ENCODE results near the gene SOHLH2. TPM values are rescaled to one million over a fixed set of nuclear protein-coding genes. Genes with fewer than 3 reads are reported as not detected.

The SOHLH2 gene
- total and polyA plus RNA-seq, 4 donors, result 0.84 TPM; not detected in 3

DNA sequence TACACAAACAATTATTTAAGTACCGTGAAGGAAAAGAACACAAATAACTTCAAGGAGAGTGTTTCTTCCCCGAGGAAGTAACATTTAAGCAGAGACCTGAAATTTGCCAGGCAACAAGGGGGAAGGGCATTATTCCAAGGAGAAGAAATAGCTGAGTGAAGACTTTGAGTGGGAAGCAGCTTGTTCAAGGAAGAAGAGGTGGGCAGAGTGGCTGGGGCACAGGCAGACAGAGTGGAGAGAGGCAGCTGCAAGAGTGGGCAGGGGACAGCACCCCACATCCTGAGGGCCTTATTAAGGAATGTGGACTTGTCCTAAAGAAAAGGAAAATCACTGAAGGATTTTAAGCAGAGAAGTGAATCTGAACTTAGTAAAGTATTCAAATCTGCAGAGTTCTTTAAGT lies 78.5 kb downstream of the SOHLH2 start:
- no peak for DNase-seq (ENCODE audit: low spot score)
- peaks cover 0 to under 1% (median 0%) of the 10 kb centered on the region in 4 donors for H3K4me1 ChIP-seq (ENCODE audit: control insufficient read depth in 4 of 4, insufficient read depth in 4 of 4, low read length in 3 of 4)
- H3K9ac ChIP-seq (ENCODE audit: low read depth in 1 of 2, low read length in 2 of 2), result no peak overlapping the region
- TF ChIP-seq RXRA (IDR thresholded peaks at IDR 0.05) (no peak), FOXA1 (IDR thresholded peaks at IDR 0.05) (no peak), YY1 (IDR thresholded peaks at IDR 0.05) (no peak), RAD21 (IDR thresholded peaks at IDR 0.05) (no peak)
- TF ChIP-seq, protein P1, sequence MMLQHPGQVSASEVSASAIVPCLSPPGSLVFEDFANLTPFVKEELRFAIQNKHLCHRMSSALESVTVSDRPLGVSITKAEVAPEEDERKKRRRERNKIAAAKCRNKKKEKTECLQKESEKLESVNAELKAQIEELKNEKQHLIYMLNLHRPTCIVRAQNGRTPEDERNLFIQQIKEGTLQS (IDR thresholded peaks at IDR 0.05), result no peak
- 59% methylated on average over 2 of the region's 2 CpGs for WGBS
- no peak overlapping the region for H3K4me3 ChIP-seq (ENCODE audit: low read depth in 1 of 3, low read length in 3 of 3)
- H3K9me3 ChIP-seq (ENCODE audit: control insufficient read depth in 4 of 4, low read length in 3 of 4), result peaks cover 0 to 2% (median 0%) of the 10 kb centered on the region in 4 donors
- H3K27ac ChIP-seq (ENCODE audit: low read depth in 1 of 2, low read length in 2 of 2), result no peak overlapping the region
- H3K27me3 ChIP-seq (ENCODE audit: control insufficient read depth in 4 of 4, insufficient read depth in 4 of 4, low read length in 3 of 4), result peaks cover 0 to 8% (median 0%) of the 10 kb centered on the region in 4 donors
- H3K36me3 ChIP-seq (ENCODE audit: control insufficient read depth in 4 of 4, insufficient read depth in 3 of 4, low read depth in 1 of 4, low read length in 3 of 4), result no peaks in the 10 kb centered on the region

DNA sequence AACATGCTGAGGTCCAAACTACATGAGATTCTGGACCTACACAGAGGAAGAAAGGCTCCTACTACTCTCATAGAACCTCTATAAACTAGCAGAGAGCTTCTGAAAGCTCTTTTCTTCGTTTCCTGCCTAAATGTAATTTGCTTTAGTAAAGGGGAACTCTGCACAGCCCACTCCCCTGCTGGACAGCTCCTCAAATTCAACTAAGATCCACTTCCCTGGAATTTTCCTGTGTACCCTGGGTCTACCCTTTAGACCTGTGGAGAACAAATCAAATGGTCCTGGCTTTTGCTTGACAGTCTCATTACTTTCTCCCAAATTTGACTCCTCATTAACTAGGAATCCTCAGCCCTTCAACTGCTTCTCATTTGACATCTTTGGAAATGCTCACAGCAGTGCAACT lies 79.7 kb downstream of the SOHLH2 start:
- DNase-seq (ENCODE audit: low spot score), result no peak
- TF ChIP-seq, protein P2, sequence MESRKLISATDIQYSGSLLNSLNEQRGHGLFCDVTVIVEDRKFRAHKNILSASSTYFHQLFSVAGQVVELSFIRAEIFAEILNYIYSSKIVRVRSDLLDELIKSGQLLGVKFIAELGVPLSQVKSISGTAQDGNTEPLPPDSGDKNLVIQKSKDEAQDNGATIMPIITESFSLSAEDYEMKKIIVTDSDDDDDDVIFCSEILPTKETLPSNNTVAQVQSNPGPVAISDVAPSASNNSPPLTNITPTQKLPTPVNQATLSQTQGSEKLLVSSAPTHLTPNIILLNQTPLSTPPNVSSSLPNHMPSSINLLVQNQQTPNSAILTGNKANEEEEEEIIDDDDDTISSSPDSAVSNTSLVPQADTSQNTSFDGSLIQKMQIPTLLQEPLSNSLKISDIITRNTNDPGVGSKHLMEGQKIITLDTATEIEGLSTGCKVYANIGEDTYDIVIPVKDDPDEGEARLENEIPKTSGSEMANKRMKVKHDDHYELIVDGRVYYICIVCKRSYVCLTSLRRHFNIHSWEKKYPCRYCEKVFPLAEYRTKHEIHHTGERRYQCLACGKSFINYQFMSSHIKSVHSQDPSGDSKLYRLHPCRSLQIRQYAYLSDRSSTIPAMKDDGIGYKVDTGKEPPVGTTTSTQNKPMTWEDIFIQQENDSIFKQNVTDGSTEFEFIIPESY (IDR thresholded peaks at IDR 0.05), result no peak
- TF ChIP-seq, protein P1 (IDR thresholded peaks at IDR 0.05), result no peak
- TF ChIP-seq RXRA (IDR thresholded peaks at IDR 0.05) (no peak), FOXA2 (IDR thresholded peaks at IDR 0.05) (no peak), HNF4G (IDR thresholded peaks at IDR 0.05) (no peak)
- TF ChIP-seq, protein P3, sequence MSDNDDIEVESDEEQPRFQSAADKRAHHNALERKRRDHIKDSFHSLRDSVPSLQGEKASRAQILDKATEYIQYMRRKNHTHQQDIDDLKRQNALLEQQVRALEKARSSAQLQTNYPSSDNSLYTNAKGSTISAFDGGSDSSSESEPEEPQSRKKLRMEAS (IDR thresholded peaks at IDR 0.05), result no peak

DNA sequence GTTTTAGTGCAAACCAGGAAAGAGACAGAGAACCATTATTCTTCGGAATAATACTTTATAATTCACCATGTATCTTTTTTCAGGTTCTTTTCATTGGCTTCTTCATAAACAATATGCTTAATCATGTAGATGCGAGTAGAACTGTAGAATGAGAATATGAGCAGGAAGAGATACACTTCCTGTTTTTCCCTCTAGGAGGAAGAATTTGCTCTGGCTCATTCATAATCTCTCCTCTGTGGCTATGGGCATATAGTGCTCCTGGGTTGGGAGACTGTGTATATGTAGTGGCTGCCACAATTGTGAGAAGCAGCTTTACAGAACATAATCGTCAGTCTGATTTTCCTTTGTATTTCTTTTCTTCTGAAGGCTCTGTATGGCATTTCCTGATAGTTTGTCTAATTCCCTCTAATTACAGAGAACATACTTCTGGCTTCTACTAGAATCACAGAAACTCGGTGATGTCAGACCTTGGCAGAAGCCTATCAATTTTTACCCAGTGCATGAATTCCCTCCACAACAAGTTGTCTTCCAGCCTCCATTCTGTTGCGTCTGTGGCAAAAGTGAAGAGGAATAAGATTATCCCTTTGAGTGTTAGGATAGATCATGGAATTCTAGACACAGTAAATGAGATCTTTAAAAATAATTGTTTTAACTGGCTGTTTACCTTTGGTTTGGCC lies 80.3 kb downstream of the SOHLH2 start:
- H3K27me3 ChIP-seq (ENCODE audit: control insufficient read depth in 4 of 4, insufficient read depth in 4 of 4, low read length in 3 of 4), result peaks cover 0 to 12% (median 3%) of the 10 kb centered on the region in 4 donors
- DNase-seq (ENCODE audit: low spot score), result no peak
- peaks cover 0 to 5% (median 1%) of the 10 kb centered on the region in 4 donors for H3K4me1 ChIP-seq (ENCODE audit: control insufficient read depth in 4 of 4, insufficient read depth in 4 of 4, low read length in 3 of 4)
- TF ChIP-seq NR2F2 (IDR thresholded peaks at IDR 0.05) (no peak), TAF1 (conservative IDR thresholded peaks at IDR 0.05) (no peak), YY1 (IDR thresholded peaks at IDR 0.05) (no peak), HNF4A (conservative IDR thresholded peaks at IDR 0.05) (no peak), HNF4G (IDR thresholded peaks at IDR 0.05) (no peak), JUND (IDR thresholded peaks at IDR 0.05) (no peak), SP1 (IDR thresholded peaks at IDR 0.05) (no peak), FOXA2 (IDR thresholded peaks at IDR 0.05) (no peak), EGR1 (IDR thresholded peaks at IDR 0.05; ENCODE audit: low read depth in 2 of 2) (no peak), FOXA1 (IDR thresholded peaks at IDR 0.05) (no peak), GABPA (IDR thresholded peaks at IDR 0.05 in 1 of 2, conservative IDR thresholded peaks at IDR 0.05 in 1 of 2) (no peak), RXRA (IDR thresholded peaks at IDR 0.05) (no peak), RAD21 (IDR thresholded peaks at IDR 0.05) (no peak)
- TF ChIP-seq, protein P1 (IDR thresholded peaks at IDR 0.05), result no peak
- TF ChIP-seq, protein P4, sequence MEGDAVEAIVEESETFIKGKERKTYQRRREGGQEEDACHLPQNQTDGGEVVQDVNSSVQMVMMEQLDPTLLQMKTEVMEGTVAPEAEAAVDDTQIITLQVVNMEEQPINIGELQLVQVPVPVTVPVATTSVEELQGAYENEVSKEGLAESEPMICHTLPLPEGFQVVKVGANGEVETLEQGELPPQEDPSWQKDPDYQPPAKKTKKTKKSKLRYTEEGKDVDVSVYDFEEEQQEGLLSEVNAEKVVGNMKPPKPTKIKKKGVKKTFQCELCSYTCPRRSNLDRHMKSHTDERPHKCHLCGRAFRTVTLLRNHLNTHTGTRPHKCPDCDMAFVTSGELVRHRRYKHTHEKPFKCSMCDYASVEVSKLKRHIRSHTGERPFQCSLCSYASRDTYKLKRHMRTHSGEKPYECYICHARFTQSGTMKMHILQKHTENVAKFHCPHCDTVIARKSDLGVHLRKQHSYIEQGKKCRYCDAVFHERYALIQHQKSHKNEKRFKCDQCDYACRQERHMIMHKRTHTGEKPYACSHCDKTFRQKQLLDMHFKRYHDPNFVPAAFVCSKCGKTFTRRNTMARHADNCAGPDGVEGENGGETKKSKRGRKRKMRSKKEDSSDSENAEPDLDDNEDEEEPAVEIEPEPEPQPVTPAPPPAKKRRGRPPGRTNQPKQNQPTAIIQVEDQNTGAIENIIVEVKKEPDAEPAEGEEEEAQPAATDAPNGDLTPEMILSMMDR (IDR thresholded peaks at IDR 0.05; ENCODE audit: low read depth, low read length, missing input control), result no peak
- H3K9ac ChIP-seq (ENCODE audit: low read depth in 1 of 2, low read length in 2 of 2), result no peak overlapping the region
- H3K9me3 ChIP-seq (ENCODE audit: control insufficient read depth in 4 of 4, low read length in 3 of 4), result peaks cover 0 to 2% (median 0%) of the 10 kb centered on the region in 4 donors
- no peak overlapping the region for H3K4me3 ChIP-seq (ENCODE audit: low read depth in 1 of 3, low read length in 3 of 3)
- H3K36me3 ChIP-seq (ENCODE audit: control insufficient read depth in 4 of 4, insufficient read depth in 3 of 4, low read depth in 1 of 4, low read length in 3 of 4), result no peaks in the 10 kb centered on the region
- 59% methylated on average over 5 of the region's 5 CpGs for WGBS
- H3K27ac ChIP-seq (ENCODE audit: low read depth in 1 of 2, low read length in 2 of 2), result no peak overlapping the region

More for the DNA sequence above, 79.7 kb downstream of the SOHLH2 start:
- H3K4me3 ChIP-seq (ENCODE audit: low read depth in 1 of 3, low read length in 3 of 3), result no peak overlapping the region
- peaks cover 0 to 5% (median 1%) of the 10 kb centered on the region in 4 donors for H3K4me1 ChIP-seq (ENCODE audit: control insufficient read depth in 4 of 4, insufficient read depth in 4 of 4, low read length in 3 of 4)
- H3K27me3 ChIP-seq (ENCODE audit: control insufficient read depth in 4 of 4, insufficient read depth in 4 of 4, low read length in 3 of 4), result peaks cover 0 to 8% (median 2%) of the 10 kb centered on the region in 4 donors
- H3K36me3 ChIP-seq (ENCODE audit: control insufficient read depth in 4 of 4, insufficient read depth in 3 of 4, low read depth in 1 of 4, low read length in 3 of 4), result no peaks in the 10 kb centered on the region
- WGBS, result 28% methylated on average over 1 of the region's 1 CpG
- H3K27ac ChIP-seq (ENCODE audit: low read depth in 1 of 2, low read length in 2 of 2), result no peak overlapping the region
- no peak overlapping the region for H3K9ac ChIP-seq (ENCODE audit: low read depth in 1 of 2, low read length in 2 of 2)
- H3K9me3 ChIP-seq (ENCODE audit: control insufficient read depth in 4 of 4, low read length in 3 of 4), result peaks cover 0 to 2% (median 0%) of the 10 kb centered on the region in 4 donors

All from liver (tissue), 9 donors.